GM12865 (cell line): ENCODE measurements around the gene TBX10.
"Not testable (repeated sequence)": the region's sequence is repeated elsewhere in the genome, so short reads cannot be mapped to it uniquely, and the experiment has no call there.

Source experiments
- DNase-seq: peaks from one replicate; pipeline ENCODE4 v3.0.0; 2010; ENCODE audit warnings: low read depth
- H3K4me3 ChIP-seq: 2 replicates; pipeline ENCODE4 v1.5.1; 2011; ENCODE audit warnings: mild to moderate bottlenecking, low read depth, low read length, control low read depth
- CTCF ChIP-seq: IDR thresholded peaks from 2 replicates; pipeline ENCODE4 v1.5.1; 2011; ENCODE audit warnings: low read length, control low read depth, low read depth, inconsistent platforms; ENCODE audit not compliant: insufficient read depth; ENCODE audit errors: missing control alignments

Gene TBX10

GRCh38 chr11:67626970-67627369 lies 12.6 kb downstream of the TBX10 start:
- no peak overlapping the region for H3K4me3 ChIP-seq
- TF ChIP-seq CTCF: no peak
- DNase-seq: no peak

- not testable (repeated sequence) for H3K4me3 ChIP-seq
These were observed 13.3 kb downstream of the TBX10 start for GRCh38 chr11:67626131-67626833.

GRCh38 chr11:67623795-67624194 lies 15.8 kb downstream of the TBX10 start:
- H3K4me3 ChIP-seq, DNase-seq: not testable (repeated sequence)

More at GRCh38 chr11:67626131-67626833, 13.3 kb downstream of the TBX10 start:
- not testable (repeated sequence) for DNase-seq

GRCh38 chr11:67622905-67623304 lies 16.7 kb downstream of the TBX10 start:
- not testable (repeated sequence) for DNase-seq

GRCh38 chr11:67621928-67622327 lies 17.6 kb downstream of the TBX10 start:
- DNase-seq, H3K4me3 ChIP-seq: not testable (repeated sequence)

More at GRCh38 chr11:67622905-67623304, 16.7 kb downstream of the TBX10 start:
- not testable (repeated sequence) for H3K4me3 ChIP-seq

GRCh38 chr11:67620621-67621020 lies 18.9 kb downstream of the TBX10 start:
- not testable (repeated sequence) for DNase-seq, H3K4me3 ChIP-seq

- DNase-seq, H3K4me3 ChIP-seq: not testable (repeated sequence)
These were observed 19.6 kb downstream of the TBX10 start for GRCh38 chr11:67619683-67620618.

GRCh38 chr11:67618901-67619659 lies 20.5 kb downstream of the TBX10 start:
- DNase-seq, H3K4me3 ChIP-seq: not testable (repeated sequence)

GRCh38 chr11:67617243-67617953 lies 22.2 kb downstream of the TBX10 start:
- TF ChIP-seq CTCF: no peak
- H3K4me3 ChIP-seq: no peak overlapping the region
- no peak for DNase-seq

- no peak overlapping the region for H3K4me3 ChIP-seq
- no peak for DNase-seq
- TF ChIP-seq CTCF: no peak
These were observed 22.9 kb downstream of the TBX10 start for GRCh38 chr11:67616431-67617242.
